HG02588 (cell line): ENCODE data around the gene DLGAP1.
"Not testable (repeated sequence)": the region's sequence is repeated elsewhere in the genome, so short reads cannot be mapped to it uniquely, and the experiment has no call there.

Experiments
- ATAC-seq: cut with Tn5 transposase; IDR thresholded peaks from one replicate; pipeline ENCODE4 v1.9.1; 2021; ENCODE audit warnings: mild to moderate bottlenecking, moderate library complexity; ENCODE audit not compliant: unreplicated experiment

Gene DLGAP1

DNA sequence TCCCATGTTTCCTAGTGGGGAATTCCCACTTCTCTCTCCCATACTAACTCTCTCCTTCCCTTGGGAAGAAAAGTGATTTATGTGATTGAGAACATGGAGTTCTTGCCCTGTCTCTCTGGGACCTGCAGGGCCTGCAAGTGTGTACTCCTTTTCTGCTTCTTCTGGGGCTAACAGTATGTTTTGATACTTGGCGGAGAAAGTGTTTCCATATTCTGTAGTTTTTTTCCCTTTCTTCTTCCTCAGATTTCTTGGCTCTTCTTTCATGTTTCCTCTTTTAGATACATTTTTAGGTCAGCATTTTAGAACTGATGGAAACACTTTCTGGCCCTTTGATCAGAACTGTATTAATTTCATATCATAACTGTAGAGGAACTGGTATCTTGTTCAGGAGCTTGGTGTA lies 352.2 kb downstream of the DLGAP1 start:
- no peak for ATAC-seq

GRCh38 chr18:4101009-4101408 lies 354.1 kb downstream of the DLGAP1 start:
- no peak for ATAC-seq

DNA sequence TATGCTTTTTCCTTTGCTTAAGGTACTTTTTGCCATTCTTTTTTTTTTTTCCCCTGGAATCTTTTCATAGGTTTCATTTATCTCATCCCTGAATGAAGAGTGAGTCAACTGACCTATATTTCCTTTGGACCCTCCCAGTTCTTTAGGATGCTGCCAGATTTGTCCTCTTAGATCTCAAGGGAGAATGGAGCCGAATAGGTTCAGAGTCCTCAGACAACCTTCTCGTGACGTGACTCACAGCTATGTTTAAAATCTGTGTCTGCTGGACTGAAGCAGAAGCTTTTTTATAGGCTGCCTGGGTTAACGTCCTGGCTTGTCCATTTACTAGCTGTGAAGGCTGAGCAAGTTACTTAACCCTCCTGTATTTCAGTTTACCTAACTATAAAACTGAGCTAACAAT lies 358.6 kb downstream of the DLGAP1 start:
- no peak for ATAC-seq

GRCh38 chr18:4093676-4094075 lies 361.4 kb downstream of the DLGAP1 start:
- ATAC-seq = no peak

GRCh38 chr18:4084382-4084900 lies 370.7 kb downstream of the DLGAP1 start:
- no peak for ATAC-seq

GRCh38 chr18:4078246-4078645 lies 376.9 kb downstream of the DLGAP1 start:
- no peak for ATAC-seq

GRCh38 chr18:4077721-4078120 lies 377.4 kb downstream of the DLGAP1 start:
- no peak for ATAC-seq

DNA sequence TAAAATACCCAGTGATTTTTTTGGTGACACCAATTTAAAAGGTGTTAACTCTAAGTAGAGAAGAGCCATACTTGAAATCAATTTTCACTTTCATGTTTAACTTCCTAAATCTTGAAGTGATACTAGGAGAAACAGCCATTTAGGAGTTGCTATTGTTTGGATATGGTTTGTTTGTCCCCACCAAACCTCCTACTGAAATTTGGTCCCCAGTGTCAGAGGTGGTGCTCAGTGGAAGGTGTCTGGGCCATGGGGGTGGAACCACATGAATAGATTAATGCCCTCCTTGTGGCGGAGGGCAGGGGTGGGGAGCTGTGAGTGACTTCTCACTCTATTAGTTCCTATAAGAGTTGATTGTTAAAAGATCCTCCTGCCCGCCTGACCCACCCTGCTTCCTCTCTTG lies 377.9 kb downstream of the DLGAP1 start:
- no peak for ATAC-seq

GRCh38 chr18:4074647-4075046 lies 380.5 kb downstream of the DLGAP1 start:
- ATAC-seq = no peak

DNA sequence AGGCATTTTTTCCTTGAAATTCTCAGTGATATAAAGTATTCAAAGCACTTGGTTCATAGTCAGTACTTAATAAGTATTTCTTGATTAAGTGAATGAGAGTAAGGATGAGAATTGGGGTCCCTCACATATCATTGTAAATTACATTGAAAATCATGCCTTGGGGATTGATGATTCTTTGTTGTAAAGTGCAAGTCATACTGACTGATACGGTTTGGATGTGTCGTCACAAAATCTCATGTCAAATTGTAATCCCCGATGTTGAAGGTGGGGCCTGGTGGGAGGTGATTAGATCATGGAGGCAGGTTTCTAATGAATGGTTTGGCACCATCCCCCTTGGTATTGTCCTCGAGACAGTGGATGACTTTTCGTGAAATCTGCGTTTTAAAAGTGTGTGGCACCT lies 385.9 kb downstream of the DLGAP1 start:
- no peak for ATAC-seq

GRCh38 chr18:4068552-4069158 lies 386.5 kb downstream of the DLGAP1 start:
- ATAC-seq = peak; percentile 65

- ATAC-seq = no peak
These were observed 391.6 kb downstream of the DLGAP1 start for GRCh38 chr18:4063545-4063944.

GRCh38 chr18:4060427-4061281 lies 394.5 kb downstream of the DLGAP1 start:
- no peak for ATAC-seq

- no peak for ATAC-seq
These were observed 396.9 kb downstream of the DLGAP1 start for GRCh38 chr18:4058179-4058578.

- no peak for ATAC-seq
These were observed 414.6 kb downstream of the DLGAP1 start for GRCh38 chr18:4040391-4041092.

DNA sequence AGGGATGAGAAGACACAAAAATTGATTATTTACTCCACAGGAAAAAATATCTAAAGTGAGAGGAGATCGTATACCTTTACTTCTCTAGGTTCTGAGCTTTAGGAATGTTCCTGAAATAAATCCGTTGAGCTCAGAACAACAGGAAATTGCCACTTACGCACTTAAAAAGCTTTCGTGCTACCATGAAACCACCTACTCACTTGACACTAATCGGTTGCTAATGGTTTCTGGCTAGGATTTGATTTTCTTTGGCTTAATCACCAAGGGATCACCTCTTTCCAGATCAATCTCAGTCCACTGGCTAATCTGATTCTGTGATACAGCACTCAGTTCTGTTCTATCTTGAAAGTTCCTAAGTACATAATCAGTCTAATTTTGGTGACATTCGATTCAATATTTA lies 419.6 kb downstream of the DLGAP1 start:
- ATAC-seq = no peak

- not testable (repeated sequence) for ATAC-seq
These were observed 420.3 kb downstream of the DLGAP1 start for GRCh38 chr18:4034815-4035214.

DNA sequence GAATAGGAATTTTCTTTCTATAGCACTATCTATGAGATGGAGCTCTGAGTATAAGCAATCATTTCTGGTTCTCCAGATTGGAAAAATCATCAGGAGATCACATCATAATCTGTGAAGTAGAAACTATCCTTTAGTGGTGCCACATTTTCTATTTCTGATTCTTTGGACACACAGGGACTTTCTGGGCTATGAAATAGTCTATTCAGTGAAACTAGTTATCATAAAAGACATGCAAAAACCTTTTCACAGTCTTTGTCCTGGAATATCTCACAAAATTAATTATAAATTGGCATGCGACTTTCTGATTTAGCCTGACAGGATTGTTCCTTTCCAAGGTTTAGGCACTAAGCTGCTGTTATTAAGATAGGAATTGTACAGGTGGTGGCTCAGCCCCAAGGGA lies 428.6 kb downstream of the DLGAP1 start:
- no peak for ATAC-seq

- ATAC-seq = no peak
These were observed 430.4 kb downstream of the DLGAP1 start for GRCh38 chr18:4024702-4025101.

DNA sequence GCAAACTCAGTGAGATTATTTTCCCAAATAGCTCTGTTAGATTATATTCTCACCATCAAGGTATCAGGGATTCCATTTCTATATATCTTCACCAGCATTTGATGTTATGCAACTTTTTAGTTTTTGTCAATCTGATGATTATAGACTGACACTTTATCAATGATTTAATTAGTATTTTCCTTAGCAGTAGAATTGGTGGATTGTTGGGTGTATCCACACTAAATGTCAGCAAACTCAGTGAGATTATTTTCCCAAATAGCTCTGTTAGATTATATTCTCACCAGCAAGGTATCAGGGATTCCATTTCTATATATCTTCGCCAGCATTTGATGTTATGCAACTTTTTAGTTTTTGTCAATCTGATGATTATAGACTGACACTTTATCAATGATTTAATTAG lies 432.4 kb downstream of the DLGAP1 start:
- not testable (repeated sequence) for ATAC-seq

- ATAC-seq = no peak
These were observed 435.1 kb downstream of the DLGAP1 start for GRCh38 chr18:4020026-4020425.

GRCh38 chr18:4017480-4017879 lies 437.6 kb downstream of the DLGAP1 start:
- no peak for ATAC-seq
